Hepatocyte (in vitro differentiated cells): Measurements from ENCODE around the gene METTL23.

Source experiments
- EZH2 ChIP-seq: fragments of 200-600 bp; sonication (generic); IDR thresholded peaks from 2 replicates; pipeline ENCODE4 v1.6.1; 2016; ENCODE audit warnings: antibody characterized with exemption, mild to moderate bottlenecking, borderline replicate concordance
- TF ChIP-seq, protein P1 (sequence below): fragments of 200-600 bp; sonication (generic); IDR thresholded peaks from 2 replicates; pipeline ENCODE4 v1.5.1; 2016; ENCODE audit warnings: antibody characterized with exemption, mild to moderate bottlenecking; ENCODE audit not compliant: poor library complexity

DNA sequence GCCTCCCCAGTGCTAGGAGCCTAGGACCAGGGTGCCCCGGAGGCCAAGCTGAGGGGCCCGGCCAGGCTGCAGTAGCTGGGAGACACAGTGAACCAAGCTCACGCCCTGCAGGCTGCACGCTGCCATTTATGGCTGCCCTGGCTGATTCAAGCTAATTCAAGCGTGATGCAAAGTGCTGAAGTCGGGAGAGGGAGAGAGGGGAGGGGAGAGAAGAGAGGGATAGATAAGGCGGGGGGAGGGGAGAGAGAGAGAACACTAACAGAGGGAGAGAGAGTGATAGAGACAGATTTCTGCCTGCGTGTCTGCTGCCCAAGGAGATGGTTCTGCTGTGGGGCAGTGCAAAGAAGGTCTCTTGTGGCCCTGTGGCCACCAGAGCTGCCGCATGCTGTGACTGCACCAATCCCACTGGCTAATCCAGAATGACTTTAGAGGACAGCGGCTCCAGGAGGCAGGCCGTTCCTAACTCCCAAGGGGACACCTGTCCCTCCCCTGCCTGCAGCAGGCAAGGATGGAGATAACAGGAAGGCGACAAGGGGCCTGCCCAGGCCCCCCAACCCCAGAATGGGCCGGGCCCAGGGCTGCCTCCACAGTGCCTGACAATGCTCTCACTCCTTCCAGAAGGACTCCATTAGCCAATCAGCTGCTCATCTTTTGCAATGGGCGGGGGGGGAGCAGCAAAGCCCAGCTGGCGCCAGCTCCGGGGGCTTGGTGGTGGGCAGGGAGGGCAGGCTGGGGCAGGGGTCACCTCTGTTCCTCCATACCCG lies 28.8 kb upstream of the METTL23 start:
- TF ChIP-seq, protein P1, sequence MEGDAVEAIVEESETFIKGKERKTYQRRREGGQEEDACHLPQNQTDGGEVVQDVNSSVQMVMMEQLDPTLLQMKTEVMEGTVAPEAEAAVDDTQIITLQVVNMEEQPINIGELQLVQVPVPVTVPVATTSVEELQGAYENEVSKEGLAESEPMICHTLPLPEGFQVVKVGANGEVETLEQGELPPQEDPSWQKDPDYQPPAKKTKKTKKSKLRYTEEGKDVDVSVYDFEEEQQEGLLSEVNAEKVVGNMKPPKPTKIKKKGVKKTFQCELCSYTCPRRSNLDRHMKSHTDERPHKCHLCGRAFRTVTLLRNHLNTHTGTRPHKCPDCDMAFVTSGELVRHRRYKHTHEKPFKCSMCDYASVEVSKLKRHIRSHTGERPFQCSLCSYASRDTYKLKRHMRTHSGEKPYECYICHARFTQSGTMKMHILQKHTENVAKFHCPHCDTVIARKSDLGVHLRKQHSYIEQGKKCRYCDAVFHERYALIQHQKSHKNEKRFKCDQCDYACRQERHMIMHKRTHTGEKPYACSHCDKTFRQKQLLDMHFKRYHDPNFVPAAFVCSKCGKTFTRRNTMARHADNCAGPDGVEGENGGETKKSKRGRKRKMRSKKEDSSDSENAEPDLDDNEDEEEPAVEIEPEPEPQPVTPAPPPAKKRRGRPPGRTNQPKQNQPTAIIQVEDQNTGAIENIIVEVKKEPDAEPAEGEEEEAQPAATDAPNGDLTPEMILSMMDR = no peak
- no peak for TF ChIP-seq EZH2
